ENCODE data around the gene KDM4B.

- TF ChIP-seq CTCF (IDR thresholded peaks at IDR 0.05) (no peak), POLR2A (IDR thresholded peaks at IDR 0.05) (no peak)
Measured at GRCh38 chr19:4990306-4990705, 21.4 kb downstream of the KDM4B start.

Measured in Peyer's patch (tissue), 4 donors.